Lung (tissue), 12 donors: ENCODE measurements around the gene MIPEP. TPM values are rescaled to one million over a fixed set of nuclear protein-coding genes. Genes with fewer than 3 reads are reported as not detected.
"Not testable (repeated sequence)": the region's sequence is repeated elsewhere in the genome, so short reads cannot be mapped to it uniquely, and the experiment has no call there.

Experiments
- ATAC-seq: fragments of 200-7000 bp; cut with Tn5 transposase; one replicate; pipeline ENCODE4 v1.9.1; 2020; ENCODE audit warnings: moderate number of reproducible peaks; ENCODE audit not compliant: insufficient read depth, low FRiP score
- DNase-seq, 3 donors: peaks; one replicate each; pipeline ENCODE4 v3.0.0-alpha.2; 2013 to 2017
- H3K27ac ChIP-seq, 2 donors: one replicate each; pipeline ENCODE4 v1.5.1; 2013; ENCODE audit warnings: mild to moderate bottlenecking in 2 of 2, moderate library complexity in 2 of 2, control low read depth in 1 of 2, inconsistent platforms in 1 of 2, low read depth in 1 of 2, low read length in 1 of 2
- H3K27me3 ChIP-seq, 3 donors: one replicate each; pipeline ENCODE4 v1.5.1; 2013; ENCODE audit warnings: low read length in 2 of 3; ENCODE audit not compliant: control insufficient read depth in 3 of 3, insufficient read depth in 3 of 3
- H3K36me3 ChIP-seq, 4 donors: one replicate each; pipeline ENCODE4 v1.5.1; 2013; ENCODE audit warnings: low read length in 4 of 4, mild to moderate bottlenecking in 1 of 4, moderate library complexity in 1 of 4; ENCODE audit not compliant: control insufficient read depth in 4 of 4, insufficient read depth in 4 of 4
- H3K4me1 ChIP-seq, 5 donors: one replicate each; pipeline ENCODE4 v1.5.1; 2013; ENCODE audit warnings: low read length in 5 of 5, mild to moderate bottlenecking in 2 of 5, moderate library complexity in 1 of 5; ENCODE audit not compliant: control insufficient read depth in 5 of 5, insufficient read depth in 5 of 5
- H3K4me3 ChIP-seq: one replicate; pipeline ENCODE4 v1.5.1; 2013; ENCODE audit warnings: mild to moderate bottlenecking, control low read depth, moderate library complexity
- H3K9ac ChIP-seq, 2 donors: one replicate each; pipeline ENCODE4 v1.5.1; 2013; ENCODE audit warnings: low read length in 2 of 2, control low read depth in 1 of 2; ENCODE audit not compliant: insufficient read depth in 1 of 2
- H3K9me3 ChIP-seq, 4 donors: one replicate each; pipeline ENCODE4 v1.5.1; 2013; ENCODE audit warnings: low read length in 3 of 4, mild to moderate bottlenecking in 1 of 4, moderate library complexity in 1 of 4; ENCODE audit not compliant: control insufficient read depth in 4 of 4, insufficient read depth in 3 of 4
- WGBS, 2 donors: extraction: QIAGEN DNeasy Blood & Tissue Kit; methylation state at CpG; one replicate each; pipeline ENCODE4 v1.1.7; 2013; 5-methylcytosine and 5-hydroxymethylcytosine counted together
- polyA plus RNA-seq, 2 donors: library from polyadenylated mRNA; stranded (reverse); fragments of 200-250 nt; gene quantifications; one replicate each; pipeline ENCODE4 v1.2.1, GENCODE V29; 2013
- total RNA-seq, 2 donors: library from RNA; depleted of rRNA in 1 of 2; stranded (reverse); fragments of >200 nt in 1 of 2; gene quantifications; one replicate each; pipeline ENCODE4 v1.2.1, GENCODE V29; 2014 to 2021
- TF ChIP-seq, protein P1 (sequence below): IDR thresholded peaks from 2 replicates; pipeline ENCODE4 v1.5.1; 2012; ENCODE audit warnings: mild to moderate bottlenecking; ENCODE audit errors: control extremely low read depth, extremely low read depth
- donor health status: control.
- donor health status: control.
- donor health status: Bipolar disorder and iron deficiency.
- donor health status: healthy.
- donor health status: DM: yes; HTN: yes; CAD: no.

MIPEP gene
- total and polyA plus RNA-seq, 4 donors: 12.9 to 35.1 (median 25.3) TPM

GRCh38 chr13:23898101-23898500 is 8.9 kb upstream of the MIPEP start:
- H3K4me3 ChIP-seq: no peak overlapping the region
- ATAC-seq (peak; percentile 22), DNase-seq (peak; percentile 70 to 90 (median 73))
- WGBS, 2 donors: 61 to 66% methylated on average over 8 of the region's 8 CpGs
- no peaks in the 10 kb centered on the region for H3K36me3 ChIP-seq
- H3K4me1 ChIP-seq: peaks cover 0 to 15% (median 2%) of the 10 kb centered on the region in 5 donors
- peaks cover 0 to 3% (median 0%) of the 10 kb centered on the region in 4 donors for H3K9me3 ChIP-seq
- peaks cover 0 to 13% (median 8%) of the 10 kb centered on the region in 3 donors for H3K27me3 ChIP-seq
- H3K27ac ChIP-seq: no peak overlapping the region
- no peak overlapping the region for H3K9ac ChIP-seq
- TF ChIP-seq, protein P1, sequence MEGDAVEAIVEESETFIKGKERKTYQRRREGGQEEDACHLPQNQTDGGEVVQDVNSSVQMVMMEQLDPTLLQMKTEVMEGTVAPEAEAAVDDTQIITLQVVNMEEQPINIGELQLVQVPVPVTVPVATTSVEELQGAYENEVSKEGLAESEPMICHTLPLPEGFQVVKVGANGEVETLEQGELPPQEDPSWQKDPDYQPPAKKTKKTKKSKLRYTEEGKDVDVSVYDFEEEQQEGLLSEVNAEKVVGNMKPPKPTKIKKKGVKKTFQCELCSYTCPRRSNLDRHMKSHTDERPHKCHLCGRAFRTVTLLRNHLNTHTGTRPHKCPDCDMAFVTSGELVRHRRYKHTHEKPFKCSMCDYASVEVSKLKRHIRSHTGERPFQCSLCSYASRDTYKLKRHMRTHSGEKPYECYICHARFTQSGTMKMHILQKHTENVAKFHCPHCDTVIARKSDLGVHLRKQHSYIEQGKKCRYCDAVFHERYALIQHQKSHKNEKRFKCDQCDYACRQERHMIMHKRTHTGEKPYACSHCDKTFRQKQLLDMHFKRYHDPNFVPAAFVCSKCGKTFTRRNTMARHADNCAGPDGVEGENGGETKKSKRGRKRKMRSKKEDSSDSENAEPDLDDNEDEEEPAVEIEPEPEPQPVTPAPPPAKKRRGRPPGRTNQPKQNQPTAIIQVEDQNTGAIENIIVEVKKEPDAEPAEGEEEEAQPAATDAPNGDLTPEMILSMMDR: no peak

- H3K4me3 ChIP-seq, H3K9ac ChIP-seq, H3K27me3 ChIP-seq, H3K27ac ChIP-seq, ATAC-seq, DNase-seq, H3K9me3 ChIP-seq, H3K36me3 ChIP-seq: not testable (repeated sequence)
- H3K4me1 ChIP-seq: peaks cover 0 to 14% (median 0%) of the 10 kb centered on the region in 5 donors
- WGBS, 2 donors: 88 to 89% methylated on average over 3 of the region's 3 CpGs
These were observed 8.3 kb upstream of the MIPEP start, which contains the start of gene C1QTNF9B for GRCh38 chr13:23897452-23897919. Gene C1QTNF9B (minus strand): TSS chr13:23897502.

DNA sequence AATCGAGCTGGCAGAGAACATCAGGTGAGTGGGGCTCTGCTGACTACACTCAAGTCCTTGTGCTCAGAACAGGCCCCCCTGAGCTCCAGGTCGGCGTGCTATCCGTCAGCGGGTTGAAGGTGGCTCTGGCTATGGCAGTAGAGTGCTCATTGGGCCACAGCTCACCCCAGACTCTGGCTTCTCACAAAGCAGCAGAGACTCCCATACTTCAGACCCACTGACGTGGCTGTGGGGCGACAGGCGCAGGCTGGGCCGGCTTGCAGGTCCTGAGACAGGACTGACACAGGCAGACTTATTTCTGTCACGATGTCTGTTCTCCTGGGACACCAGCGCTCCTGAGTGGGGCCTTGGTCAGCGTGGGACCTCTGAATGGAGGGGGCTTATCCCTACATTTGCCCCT is 5.5 kb upstream of the MIPEP start:
- H3K36me3 ChIP-seq, H3K4me3 ChIP-seq, H3K9me3 ChIP-seq, H3K27ac ChIP-seq, ATAC-seq, H3K27me3 ChIP-seq, H3K9ac ChIP-seq, DNase-seq: not testable (repeated sequence)
- 92 to 95% methylated on average over 10 to 12 of the region's 12 CpGs for WGBS, 2 donors
- peaks cover 0 to 15% (median 2%) of the 10 kb centered on the region in 5 donors for H3K4me1 ChIP-seq

DNA sequence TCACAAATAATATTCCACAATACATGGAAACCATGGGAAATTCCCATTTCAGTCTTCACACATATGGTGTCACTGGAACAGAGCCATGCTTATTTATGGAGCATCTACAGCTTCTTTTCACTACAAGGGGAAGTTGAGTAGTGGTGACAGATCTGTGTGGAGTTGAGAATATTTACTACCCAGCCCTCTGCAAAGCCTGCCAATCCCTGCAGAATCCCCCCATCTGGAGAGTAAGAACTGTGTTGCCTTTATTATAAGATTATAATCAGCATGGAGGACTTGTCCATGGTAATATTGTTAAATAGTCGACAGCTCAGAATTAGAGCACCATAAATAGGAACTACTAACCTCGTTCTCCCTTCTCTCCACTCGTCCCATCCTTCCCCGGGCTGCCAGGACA is 4.6 kb upstream of the MIPEP start:
- not testable (repeated sequence) for H3K4me3 ChIP-seq, H3K27ac ChIP-seq, H3K9ac ChIP-seq, DNase-seq, H3K9me3 ChIP-seq, ATAC-seq, H3K36me3 ChIP-seq, H3K27me3 ChIP-seq
- WGBS, 2 donors: 80 to 86% methylated on average over 2 to 4 of the region's 4 CpGs
- peaks cover 0 to 11% (median 2%) of the 10 kb centered on the region in 5 donors for H3K4me1 ChIP-seq
